T-helper 1 cell (primary cell): Measurements from ENCODE around the gene COLEC11.

Experiments
- DNase-seq, 5 donors: peaks; one replicate each; pipeline ENCODE4 v3.0.0-alpha.2; 2012 to 2020

COLEC11 gene

GRCh38 chr2:3678212-3678611 lies 83.3 kb downstream of the COLEC11 start:
- no peak for DNase-seq

- no peak for DNase-seq
Measured at GRCh38 chr2:3679180-3679579, 84.3 kb downstream of the COLEC11 start.

DNA sequence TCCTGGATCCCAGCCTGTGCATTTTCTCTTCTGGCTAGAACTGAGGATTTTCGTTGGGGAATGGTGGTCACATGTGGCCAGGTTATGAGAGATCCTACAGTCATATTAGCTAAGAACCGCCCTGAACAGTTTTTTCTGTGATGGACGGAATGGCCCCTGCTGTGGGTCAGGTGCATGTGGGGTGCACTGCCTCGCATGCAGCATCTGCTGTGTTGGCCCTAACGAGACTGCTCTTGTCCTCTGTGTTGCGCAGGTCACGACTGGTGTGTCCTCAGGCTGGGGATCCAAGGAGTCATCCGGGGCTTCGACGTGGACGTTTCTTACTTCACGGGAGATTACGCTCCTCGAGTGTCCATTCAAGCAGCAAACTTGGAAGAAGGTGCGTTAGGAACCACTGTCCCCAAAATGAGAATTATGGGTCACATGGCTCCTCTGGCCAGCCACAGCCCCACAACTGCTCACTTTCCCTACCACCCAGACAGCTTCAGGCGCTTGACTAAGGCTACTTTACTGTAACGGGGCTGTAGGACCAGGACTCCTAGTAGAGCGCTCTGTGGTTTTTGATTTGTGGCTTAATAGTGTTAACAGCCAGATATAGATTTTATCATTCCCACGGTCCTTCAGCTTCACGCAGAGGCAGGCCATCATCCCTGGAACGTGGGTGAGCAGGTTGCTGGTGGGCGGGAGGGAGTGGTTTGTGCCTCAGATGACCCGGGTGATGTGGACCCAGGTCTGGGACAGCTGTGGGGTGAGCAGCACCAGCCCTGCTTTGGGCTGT lies 84.9 kb downstream of the COLEC11 start:
- DNase-seq: no peak

- no peak for DNase-seq
Measured at GRCh38 chr2:3680548-3681345, 85.8 kb downstream of the COLEC11 start.

- DNase-seq: no peak
Measured at GRCh38 chr2:3681625-3682024, 86.7 kb downstream of the COLEC11 start.

DNA sequence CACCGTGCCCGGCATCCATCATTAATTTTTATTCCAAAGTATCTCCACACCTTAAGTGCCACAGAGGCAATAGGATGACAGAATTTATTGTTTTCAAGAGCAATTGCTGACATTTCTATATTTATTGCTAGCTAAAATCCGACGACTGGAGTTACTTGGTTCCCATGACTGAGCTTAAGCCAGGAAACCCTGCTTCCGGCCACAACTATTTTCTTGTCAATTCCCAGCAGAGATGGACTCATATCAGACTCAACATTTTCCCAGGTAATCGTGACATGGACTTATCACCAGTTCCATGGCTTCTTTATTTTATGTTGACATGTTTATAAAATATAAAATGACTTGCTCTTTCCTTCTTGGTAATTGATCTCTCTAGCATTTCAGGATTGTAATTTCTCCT lies 87.9 kb downstream of the COLEC11 start:
- DNase-seq: no peak

- no peak for DNase-seq
Measured at GRCh38 chr2:3683748-3684454, 89.0 kb downstream of the COLEC11 start.

DNA sequence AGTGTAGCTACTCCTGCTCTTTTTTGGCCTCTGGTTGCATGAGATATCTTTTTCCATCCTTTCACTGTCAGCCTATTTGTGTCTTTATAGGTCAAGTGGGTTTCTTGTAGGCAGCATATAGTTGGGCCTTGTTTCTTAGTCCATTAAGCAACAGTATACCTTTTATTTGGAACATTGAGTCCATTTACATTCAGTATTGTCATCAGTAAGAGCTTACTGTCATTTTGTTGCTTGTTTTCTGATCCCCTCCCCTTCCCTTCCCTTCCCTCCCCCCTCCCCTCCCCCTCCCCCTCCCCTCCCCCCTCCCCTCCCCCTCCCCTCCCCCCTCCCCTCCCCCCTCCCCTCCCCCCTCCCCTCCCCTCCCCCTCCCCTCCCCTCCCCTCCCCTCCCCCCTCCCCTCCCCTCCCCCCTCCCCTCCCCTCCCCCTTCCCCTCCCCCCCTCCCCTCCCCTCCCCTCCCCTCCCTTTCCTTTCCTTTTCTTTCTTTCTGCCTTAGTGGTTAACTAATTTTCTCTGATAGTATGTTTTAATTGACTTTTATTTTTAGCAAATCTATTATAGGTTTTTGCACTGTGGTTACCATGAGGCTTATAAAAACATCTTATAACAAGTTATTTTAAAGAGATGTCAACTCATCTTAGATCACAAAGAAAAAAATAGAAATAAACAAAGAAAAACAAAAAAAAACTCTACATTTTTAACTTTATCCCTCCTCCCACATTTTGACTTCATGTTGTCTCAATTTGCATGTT lies 95.3 kb downstream of the COLEC11 start:
- no peak for DNase-seq

GRCh38 chr2:3692375-3692774 lies 97.5 kb downstream of the COLEC11 start:
- peak in 1 of 5 donors; percentile 2 for DNase-seq
